Cardiac fibroblast (primary cell): ENCODE results near the gene AHRR.

Experiments used
- DNase-seq, 2 donors: peaks; one replicate each; pipeline versions ENCODE4 v3.0.0 to v3.0.0-alpha.2; 2010; ENCODE audit warnings: low read depth in 2 of 2
- H3K4me3 ChIP-seq, 2 donors: replicated peaks in 1 of 2; 1 replicate in 1 of 2; 2 replicates in 1 of 2; pipeline ENCODE4 v1.5.1; 2011; ENCODE audit warnings: low read depth in 2 of 2, low read length in 2 of 2, mild to moderate bottlenecking in 2 of 2, moderate library complexity in 1 of 2
- TF ChIP-seq, protein P1 (sequence below): IDR thresholded peaks from one replicate; pipeline ENCODE4 v1.5.1; 2011; ENCODE audit warnings: low read depth, mild to moderate bottlenecking, low read length, inconsistent platforms

The AHRR gene

DNA sequence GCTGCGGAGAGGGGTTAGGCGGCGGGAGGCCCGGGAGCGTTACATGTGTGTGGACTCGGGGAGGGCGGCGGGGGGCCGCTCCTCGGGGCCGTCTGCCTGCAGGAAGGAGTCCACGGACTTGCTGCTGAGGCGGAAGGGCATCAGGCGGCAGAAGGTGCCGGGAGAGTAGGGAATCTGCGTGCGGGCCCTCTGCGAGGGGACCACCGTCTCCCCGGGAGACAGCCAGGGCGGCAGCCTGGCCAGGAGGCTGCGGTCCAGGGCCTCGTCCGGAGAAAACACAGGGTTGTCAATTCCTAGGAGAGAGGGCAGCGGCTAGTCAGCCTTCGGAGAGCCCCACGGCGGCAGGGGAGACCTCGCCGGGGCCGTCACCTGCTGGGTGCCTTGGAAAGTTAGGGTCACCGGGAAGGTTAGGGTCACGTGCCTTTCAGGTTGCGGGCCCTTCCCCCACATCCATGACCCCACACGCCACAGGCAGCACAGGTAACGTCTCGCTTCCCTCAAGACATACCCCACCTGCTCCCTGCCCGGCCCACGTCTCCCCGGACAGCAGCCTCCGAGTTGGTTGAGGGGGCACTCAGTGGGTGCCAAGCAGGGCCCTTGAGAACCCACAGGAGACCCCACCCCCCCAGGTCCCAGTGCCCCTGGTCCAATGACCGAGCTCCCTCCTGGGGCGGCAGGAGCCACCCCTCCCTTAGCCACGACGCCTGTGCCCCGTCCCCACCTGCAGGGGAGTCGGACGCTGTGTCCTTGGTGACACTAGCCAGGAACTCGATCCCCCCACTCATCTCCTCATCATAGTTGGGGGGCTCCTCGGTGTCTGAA is 153.5 kb downstream of the AHRR start:
- TF ChIP-seq, protein P1, sequence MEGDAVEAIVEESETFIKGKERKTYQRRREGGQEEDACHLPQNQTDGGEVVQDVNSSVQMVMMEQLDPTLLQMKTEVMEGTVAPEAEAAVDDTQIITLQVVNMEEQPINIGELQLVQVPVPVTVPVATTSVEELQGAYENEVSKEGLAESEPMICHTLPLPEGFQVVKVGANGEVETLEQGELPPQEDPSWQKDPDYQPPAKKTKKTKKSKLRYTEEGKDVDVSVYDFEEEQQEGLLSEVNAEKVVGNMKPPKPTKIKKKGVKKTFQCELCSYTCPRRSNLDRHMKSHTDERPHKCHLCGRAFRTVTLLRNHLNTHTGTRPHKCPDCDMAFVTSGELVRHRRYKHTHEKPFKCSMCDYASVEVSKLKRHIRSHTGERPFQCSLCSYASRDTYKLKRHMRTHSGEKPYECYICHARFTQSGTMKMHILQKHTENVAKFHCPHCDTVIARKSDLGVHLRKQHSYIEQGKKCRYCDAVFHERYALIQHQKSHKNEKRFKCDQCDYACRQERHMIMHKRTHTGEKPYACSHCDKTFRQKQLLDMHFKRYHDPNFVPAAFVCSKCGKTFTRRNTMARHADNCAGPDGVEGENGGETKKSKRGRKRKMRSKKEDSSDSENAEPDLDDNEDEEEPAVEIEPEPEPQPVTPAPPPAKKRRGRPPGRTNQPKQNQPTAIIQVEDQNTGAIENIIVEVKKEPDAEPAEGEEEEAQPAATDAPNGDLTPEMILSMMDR = no peak

GRCh38 chr5:475704-476101 is 154.2 kb downstream of the AHRR start:
- DNase-seq = no peak
- H3K4me3 ChIP-seq = no peak overlapping the region
- TF ChIP-seq, protein P1 = no peak

More for the DNA sequence above, 153.5 kb downstream of the AHRR start:
- peak in 1 of 2 donors; percentile 22 for DNase-seq
- peak overlapping the region; percentile 18 to 21 for H3K4me3 ChIP-seq

DNA sequence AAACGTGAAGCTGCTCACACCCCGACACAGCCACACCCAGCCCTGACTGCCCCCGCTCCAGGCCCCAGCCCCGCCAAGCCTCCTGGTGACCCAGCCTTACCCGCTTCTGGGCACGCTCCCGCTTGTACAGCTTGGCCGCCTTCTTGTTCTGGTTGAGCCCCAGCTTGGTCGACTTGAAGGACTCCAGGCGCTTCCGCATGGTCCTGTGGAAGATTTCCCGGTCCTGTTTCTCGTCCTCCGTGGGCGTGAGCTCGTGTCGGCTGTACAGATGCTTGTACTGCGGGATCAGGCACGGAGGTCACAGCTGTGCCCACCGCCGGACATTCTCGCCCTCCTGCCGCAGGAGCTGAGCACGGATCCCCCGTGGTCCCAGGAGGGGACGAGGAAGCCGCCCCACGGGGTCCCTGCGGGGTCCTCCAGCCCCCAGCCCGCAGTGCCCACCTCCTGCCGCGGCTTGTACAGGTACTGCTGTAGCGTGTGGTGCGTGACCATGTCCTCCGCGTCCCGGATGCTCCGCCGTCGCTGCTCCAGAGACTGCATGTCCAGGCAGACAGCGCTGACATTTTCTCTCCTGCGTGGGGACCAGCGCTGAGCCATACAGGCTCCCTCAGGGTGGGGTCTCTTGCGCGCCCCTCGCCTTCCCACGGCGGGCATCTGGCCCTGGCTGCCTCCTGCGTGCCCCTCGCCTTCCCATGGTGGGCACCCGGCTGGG is 154.7 kb downstream of the AHRR start:
- TF ChIP-seq, protein P1 = no peak
- no peak overlapping the region for H3K4me3 ChIP-seq
- DNase-seq = no peak

GRCh38 chr5:476814-477175 is 155.3 kb downstream of the AHRR start:
- TF ChIP-seq, protein P1 = no peak
- no peak overlapping the region for H3K4me3 ChIP-seq
- DNase-seq = no peak

DNA sequence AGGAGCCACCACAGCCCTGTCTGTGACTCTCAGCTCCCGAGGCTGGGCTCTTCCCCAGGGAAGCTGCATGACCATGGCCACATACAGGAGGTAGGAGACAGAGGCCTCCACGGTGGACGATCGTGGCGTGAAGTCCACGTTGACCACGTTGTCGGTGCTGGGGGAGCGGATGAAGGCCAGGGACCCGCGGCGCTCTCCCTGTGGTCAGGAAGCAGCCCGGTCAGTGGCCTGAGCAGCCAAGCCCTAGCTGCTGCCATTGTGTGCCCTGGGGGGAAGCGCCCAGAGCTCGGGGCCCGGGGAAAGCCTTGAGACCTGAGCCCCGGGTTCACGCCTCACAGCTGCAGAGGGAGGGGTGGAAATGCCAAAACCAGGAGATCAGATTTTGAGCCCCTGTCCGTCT is 155.7 kb downstream of the AHRR start:
- H3K4me3 ChIP-seq = no peak overlapping the region
- TF ChIP-seq, protein P1 = no peak
- no peak for DNase-seq

GRCh38 chr5:477871-478270 is 156.4 kb downstream of the AHRR start:
- TF ChIP-seq, protein P1 = no peak
- DNase-seq = no peak
- H3K4me3 ChIP-seq = no peak overlapping the region
